Measurements from ENCODE around the gene BABAM2.

The BABAM2 gene

DNA sequence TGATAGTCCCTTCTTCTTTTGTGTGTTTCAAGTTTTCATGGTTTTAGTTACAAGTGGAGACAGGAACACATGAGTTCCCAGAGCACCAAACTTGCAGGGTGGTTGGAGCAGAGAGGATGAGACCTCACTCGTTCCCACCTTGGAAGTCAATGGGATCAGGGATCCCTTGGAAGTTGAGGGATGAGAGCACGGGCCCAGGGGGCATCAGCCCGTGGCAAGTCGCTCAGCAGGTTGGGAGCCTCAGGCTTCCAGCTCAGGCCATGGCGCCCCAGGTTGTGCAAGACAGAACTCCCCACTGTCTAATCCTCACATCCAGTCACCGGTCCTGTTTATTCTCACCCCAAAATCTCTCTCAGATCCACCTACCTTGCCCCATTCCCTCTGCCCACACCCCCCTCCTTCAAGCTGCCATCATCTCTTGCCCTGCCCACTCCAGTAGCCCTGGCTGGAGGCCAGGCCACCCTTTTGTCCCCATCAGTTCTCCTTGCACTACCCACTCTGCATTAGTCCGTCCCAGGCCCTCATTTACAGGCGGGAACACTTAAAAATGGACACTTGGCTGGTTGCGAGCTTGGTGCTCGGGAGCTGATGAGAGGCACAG is 464.5 kb downstream of the BABAM2 start:
- peak; percentile 69 for DNase-seq

DNA sequence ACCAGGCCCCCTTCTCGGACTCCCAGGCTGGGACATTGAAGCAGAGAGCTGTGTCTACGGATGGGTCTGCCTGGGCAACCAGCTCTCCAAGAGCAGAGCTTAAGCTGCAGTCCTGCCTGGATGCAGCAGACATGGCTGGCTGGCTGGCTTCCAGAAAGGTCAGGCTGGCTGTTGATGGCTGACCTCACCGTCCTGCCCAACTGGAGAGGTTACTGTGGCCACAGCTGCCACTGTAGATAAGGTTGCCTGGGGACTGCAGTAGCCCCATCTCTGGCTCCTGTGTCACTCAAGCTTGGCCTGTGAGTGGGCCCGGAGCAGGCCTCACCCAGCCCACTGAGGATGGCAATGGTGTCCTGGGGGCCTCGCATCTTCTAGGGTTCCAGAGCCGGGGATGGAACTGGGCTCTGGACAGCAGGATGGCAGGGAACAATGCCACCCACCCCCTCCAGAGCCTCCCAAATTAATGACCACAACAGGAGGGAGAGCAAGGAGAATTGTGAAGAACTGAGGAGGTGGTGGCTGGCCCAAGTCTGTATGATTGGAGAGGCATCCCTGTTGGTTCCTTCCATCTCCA is 465.1 kb downstream of the BABAM2 start:
- DNase-seq = peak; percentile 97

DNA sequence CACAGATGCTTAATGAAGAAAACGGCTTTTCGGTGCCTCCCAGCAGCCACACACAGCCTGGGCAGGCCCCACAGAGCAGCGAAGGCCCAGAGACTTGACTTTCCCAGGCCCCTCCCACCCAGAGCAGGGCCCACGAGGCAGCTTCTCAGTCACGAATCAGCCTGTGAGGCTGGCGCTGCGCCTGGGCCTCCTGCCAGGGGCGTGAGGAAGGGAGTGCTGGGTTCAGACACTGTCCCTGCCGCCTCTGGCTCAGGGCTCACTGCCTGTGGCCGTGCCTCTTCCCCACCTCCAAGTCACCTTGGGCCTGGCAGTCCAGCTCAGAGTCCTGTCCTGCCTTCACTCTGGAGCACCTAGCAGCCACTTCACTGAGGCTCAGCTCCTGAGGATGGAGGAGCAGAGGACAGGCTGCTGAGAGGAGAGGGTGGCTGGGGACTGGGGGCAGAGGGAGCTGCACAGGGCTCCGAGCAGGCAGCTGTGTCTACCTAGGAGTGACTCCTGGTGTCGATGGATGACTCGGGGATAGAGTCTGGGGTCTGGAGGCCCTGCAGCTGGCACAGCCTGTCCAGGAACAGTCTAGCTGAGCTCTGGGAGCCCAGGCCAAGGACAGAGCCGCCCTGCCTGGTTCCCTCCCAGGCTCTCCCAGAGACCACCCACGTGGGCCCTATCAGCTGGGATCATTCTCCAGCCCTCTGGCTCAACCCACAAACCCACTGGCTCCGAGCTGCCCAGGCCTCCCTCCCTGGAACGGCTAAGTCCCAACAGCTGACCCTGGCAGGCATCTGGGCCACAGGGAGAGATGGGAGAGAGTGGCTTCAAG is 465.8 kb downstream of the BABAM2 start:
- DNase-seq = peak; percentile 96

DNA sequence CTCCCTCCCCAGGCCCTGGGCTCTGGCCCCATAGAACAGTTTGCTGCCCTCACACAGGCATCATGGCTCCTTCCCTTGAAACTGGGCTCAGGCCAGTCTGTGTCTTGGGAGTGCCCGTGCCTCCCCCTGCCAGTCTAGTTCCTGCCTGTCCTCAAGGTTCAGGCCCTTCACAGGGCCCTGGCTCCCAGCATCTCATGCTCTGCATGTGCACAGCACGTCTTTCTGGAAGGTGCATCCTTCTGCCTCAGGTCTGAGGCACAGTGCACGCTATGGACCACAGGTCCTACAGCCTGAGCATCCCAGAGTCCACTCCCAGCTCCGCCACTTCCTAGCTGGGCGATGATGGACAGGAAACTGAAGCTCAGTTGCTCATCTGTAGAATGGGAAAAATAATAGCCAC is 466.5 kb downstream of the BABAM2 start:
- DNase-seq = no peak

DNA sequence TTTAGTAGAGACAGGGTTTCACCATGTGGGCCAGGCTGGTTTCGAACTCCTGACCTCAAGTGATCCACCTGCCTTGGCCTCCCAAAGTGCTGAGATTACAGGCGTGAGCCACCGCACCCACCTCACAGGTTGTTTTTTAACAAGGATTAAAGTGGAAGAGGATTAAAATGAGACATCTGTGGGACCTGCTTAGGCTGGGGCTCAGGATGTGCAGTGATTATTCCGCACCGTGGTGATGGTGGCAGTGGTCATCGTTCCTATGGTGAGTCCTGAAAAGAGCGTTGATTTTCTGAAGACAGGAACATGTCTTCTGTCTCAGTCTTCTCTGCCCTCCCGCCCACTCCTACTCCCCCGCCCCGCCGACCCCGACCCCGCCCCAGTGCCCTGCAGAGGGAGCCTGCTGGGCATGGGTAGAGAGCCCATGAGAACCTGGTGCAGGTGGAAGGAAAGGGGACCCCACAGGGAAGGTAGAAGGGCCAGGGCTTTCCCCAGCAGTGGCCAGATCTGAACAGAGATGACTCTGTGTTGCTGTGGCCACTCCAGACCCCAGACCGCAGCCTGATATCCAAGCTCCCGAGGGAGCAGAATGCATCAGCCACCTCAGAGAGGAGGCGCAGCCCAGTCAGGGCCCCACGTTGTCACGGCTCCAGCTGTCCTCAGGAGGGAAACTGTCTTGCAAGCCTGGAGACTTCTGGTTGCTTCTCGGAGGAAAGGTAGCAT is 467.6 kb downstream of the BABAM2 start:
- no peak for DNase-seq

DNA sequence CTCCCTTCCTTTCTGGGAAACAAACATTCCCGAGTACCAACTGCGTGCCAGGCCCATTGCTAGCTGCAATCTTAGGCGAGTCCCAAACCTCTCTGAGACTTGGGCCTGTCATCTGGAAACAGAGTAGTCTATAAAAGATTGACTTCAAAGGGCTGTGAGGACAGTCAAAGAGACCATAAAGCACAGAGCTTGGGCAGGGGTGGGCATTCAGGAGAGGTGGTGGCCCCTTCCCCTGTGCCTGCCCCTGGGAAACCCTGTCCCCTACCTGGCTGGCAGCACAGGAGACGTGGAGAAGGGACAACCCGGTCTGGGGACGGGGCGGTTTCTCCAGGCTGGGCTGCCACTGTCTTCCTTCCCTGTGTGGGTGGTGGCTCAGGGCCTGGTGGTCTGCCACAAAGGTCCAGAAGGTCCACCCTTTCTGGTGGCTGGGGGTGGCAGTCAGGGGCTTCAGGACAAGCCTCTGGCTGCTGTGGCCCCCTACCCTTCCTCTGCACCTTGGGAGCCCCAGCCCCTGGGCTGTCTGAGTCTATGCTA is 468.2 kb downstream of the BABAM2 start:
- no peak for DNase-seq

DNA sequence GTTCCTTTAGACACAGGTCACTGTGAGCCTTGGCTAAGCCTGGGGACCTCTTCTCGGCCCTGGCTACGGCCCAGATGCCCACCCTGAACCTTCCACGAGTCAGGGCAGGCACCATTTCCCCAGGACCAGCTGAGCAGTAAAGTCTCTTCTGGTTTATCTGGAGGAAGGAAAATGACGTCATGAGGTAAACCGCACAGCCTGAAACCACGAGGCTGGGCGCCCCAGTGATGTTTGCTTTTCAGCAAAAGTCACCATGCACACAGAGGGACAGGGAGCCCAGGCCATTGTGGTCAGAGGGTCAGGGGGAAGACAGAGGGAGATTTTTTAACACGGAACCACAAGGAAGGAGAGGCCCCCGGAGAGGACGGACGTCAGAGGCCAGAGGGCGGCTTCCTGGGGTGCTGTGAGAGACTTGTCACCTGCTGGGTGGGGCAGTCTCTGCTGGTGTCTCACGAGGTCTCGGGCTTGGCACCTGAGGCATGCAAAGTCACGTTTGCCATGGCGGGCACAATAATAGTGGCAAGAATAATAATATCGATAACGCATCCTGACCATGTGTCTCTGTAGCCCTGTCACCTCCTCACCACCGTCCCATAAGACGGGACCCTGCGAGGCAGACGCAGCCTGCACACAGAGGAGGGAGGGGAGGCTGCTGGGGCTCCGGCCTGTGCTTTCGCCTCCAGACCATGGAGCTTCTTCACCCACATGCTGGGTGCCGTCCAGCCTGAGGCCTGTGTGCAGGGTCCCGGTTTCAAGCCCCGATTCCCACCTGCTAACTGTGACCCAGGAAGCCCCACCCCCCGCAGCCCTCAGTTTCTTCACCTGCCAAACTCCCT is 468.9 kb downstream of the BABAM2 start:
- peak; percentile 95 for DNase-seq

DNA sequence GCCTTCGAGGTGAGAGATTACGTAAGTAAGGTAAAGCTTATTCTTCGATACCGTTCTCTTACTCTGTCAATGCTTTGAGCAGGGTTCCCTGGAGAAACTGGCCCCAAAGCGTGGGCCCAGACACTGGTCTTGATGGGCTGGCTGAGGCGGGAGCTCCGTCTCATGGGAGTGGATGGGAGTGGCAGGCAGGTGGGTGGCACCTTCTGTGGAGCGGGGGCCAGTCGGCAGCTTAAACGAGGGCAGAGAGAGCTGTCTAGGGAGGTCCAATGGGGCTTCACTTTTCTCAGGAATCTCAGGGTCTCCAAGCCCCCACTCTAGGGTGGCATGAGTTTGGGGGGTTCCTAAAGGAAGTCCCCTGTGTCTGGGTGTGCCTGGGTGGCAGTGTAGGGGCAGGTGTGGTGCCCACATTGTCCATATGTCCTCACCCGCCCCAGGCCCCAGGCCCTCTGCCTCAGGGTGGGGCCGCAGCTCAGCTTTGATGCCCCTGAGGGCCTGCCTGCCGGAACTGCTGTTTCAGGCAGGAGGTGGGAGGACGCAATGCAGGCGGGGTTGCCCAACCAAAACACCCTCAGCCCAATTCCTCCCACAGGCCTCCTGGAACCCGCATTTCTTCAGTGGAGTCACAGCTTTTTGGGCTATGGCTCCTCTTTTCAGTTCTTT is 469.7 kb downstream of the BABAM2 start:
- peak; percentile 44 for DNase-seq

DNA sequence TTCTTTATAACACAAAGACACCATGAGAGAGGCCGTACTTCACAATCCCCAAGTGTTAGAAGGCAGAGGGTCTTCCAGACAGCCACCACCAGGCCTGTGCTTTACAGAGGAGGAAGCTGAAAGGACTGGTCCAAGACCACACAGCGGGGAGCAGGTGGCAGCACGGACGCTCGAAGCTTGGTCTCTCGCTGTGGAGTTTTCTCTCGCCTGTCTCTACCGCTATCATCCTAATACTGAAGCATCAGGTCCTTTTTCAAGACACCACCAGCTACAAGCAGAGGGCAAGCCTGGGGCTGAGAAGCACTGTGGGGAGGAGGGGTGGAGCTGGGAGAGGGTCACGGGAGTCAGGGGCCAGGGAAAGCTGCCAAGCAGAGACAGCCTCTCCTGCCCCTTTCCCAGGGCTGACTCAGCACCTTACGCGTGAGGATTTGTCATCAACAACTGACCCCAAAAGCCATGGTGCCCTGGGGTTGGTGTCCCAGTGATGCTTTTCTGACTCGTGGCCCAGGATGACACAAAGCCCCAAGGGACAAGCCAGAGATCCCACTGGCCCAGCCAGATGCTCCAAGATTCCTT is 470.3 kb downstream of the BABAM2 start:
- DNase-seq = peak; percentile 40

DNA sequence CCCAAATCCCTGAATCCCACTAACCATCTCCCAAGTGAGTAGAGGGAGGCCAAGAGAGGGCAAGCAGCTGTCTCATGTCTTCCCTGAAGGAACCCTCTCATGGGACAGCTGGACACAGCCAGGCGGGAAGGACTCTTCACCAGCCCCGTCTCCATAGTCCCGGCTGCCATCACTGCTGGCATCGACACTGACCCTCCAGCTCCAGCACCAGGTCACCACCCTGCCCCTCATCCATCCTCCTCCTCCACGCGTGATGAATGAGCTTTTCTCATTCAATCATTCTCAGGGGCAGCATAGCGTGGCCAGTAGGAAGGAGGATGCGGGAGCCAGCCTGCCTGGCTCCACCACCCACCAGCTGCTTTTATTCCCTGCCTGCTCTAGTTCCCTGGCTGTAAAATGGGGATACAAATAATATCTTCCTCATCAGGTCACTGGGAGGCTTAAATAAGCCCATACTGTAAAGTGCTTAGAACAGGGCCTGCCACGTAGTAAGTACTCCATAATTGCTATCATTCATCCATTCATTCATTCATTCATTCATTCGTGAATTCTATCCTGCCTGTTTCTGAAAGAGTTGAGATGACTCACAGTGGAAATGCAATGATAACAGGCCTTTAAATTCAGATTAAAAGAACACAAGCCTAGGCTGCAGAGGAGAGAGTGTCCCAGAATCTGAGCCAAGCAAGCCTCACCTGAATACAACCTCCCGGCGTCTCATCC is 471.6 kb downstream of the BABAM2 start:
- no peak for DNase-seq

DNA sequence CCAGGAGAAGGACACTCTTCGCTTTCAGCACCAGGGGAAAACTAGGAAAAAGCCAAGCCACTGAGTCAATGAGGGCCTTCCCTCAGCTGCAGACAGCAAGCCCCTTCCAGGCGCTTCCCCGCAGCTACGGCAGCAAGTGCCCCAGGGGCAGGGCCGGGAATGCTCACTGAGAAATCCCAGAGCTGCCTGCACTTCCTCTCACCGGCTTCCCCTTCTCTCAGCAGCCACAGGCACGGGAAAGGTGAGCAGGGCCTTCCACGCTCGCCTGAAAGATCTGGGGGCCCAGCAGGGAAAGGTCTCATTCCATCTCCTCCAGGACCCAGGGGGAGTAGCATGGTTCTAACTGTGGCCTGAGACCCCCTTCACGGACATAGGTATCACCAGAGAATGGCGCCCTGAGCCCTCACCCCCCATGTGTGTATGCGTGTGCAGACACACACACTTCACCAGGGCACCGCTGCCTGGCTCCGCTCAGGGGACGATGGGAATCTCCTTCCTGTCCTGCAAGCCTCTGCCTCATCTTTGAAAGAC is 472.5 kb downstream of the BABAM2 start:
- no peak for DNase-seq

DNA sequence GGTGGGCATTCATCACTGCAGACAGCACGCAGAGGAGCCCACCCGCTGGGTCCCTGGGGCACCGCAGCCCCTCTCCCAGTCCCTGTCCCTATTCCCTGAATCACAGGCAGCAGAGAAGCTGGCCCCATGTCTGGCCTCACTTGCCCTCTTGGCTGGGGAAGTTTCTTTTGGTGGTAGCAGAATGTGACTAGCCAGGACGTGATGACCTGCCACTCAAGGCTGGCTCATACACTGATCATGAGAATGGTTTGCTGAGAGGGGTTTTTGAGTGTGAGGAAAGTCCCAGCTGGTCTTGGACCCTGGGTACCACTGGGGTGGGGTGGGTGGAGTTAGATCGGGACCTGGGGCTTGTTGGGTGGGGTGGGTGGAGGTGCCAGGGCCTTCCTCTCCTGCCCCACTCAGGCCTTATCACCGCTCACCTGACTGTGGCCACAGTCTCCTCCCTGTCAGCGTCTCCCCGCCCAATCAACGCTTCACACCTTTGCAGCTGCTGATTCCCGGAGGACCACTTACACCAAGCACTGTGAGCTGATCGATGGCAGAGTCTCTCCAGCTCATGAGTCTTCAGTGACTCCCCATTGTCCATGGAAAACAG is 473.3 kb downstream of the BABAM2 start:
- DNase-seq = peak; percentile 31

DNA sequence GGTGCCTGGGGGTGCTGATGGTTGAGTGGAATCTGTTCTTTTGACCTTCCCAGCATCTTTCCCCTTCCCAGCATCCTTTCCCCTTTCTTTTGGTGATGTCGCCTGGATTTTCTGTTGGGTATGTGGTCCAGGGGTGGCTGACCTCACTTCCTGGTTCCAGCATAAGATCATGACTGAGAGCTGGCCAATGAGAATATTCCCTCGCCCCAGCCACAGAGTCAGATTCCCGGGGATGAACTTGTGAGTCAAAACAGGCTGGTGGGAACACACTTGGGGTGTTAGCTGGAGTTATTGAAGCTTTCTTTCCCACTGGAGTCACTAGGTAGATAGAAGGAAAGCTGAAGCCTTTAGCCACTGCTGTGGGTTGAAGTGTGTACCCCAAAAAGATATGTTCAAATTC is 474.1 kb downstream of the BABAM2 start:
- no peak for DNase-seq

DNA sequence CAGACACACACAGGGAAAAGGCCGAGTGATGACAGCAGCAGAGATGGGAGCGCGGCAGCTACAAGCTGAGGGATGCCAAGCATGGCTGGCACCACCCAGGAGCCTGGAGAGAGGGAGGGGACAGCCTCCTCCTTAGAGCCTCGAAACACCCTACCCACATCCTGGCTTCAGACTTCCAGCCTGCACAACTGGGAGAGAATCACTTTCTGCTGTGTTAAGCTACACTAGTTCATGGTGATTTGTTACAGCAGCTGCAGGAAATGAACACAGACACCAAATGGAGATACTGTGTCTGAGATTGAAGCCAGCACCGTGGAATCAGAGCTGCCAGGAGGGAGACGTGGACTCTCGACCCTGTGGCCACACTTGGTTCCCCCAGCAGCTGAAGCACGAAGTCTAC is 474.6 kb downstream of the BABAM2 start:
- no peak for DNase-seq

DNA sequence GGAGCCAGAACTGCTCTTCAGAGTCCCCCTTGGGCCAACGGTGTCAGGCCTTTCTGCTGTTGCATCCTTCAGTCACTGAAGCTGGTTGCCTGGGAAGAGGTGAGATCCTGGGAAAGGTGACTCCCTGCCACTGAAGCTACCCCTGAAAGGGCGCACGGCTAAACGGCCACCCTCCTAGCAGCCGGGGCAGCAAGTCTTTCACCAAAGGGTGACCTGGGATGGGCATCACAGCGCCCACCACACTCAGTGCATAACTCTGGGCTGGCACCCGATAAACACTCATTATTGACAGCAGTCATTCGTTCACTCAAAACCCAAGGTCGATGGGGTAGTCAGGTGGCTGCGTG is 475.6 kb downstream of the BABAM2 start:
- DNase-seq = no peak

DNA sequence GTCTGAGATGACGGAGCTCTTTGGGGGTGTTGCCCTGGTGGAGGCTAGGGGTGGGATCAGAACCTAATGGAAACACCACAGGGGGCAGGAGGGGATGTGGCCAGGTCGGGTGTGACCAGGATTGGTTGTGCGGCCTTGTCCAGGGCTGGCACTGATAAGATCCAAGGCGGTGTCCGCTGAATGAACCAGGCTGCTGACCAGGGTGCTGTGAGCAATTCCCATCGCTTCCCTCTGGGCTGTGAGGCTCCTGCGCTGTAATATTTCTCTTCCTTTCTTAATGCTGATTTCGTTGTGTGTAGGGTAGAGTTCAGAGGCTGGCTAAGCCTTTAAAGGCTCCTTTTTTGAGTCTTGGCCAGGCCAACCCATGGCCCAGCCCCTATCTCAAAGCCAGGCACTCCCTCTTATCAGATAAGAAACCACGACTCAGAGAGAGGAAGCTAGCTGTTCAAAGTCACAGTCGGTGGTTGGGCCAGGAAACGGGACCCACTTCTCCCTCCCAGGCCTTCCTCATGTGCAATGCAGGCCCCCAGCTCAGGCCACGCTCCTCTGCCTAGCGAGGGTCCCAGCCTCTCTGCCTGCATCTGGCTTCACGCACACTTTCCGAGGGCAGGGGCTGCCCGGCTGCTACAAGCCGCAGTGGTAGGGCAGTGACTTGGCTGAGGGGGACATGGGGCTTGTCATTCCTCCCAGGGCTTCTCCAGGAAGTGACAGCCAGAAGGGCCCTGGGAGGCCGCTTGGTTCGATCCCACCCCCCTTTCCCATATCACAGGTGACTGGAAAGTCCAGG is 476.2 kb downstream of the BABAM2 start:
- peak; percentile 98 for DNase-seq

DNA sequence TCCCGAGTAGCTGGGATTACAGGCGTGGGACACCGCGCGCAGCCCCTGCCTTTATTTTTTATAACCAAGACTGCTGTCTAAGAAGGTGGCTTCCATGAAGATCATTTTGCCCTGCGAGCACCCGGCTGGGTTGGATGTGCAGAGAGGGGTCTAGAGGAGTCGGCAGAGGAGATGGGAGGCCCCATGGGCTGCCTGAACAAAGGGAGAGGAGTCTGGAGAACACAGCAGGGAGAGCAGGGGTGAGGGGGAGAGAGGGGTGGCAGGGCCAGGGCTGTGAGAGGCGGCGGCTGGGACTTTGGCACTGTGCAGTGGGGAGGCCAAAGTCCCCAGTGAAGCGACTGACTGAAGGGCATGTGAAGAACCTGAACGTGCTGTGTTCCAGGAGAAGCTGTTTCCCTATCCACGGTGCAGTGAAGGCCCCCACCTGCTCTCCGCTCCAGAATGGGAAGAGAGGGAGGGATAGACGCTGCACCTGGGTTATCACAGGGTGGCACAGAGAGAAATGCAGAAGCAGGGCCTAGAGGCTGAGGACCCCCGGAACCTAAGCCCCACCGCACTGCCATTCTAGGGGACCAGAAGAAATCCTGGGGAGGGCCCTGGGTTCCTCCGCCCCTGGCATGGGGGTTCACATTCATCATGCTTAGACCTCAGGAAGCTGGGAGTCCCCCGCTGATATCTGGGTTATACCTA is 477.3 kb downstream of the BABAM2 start:
- DNase-seq = peak; percentile 36

DNA sequence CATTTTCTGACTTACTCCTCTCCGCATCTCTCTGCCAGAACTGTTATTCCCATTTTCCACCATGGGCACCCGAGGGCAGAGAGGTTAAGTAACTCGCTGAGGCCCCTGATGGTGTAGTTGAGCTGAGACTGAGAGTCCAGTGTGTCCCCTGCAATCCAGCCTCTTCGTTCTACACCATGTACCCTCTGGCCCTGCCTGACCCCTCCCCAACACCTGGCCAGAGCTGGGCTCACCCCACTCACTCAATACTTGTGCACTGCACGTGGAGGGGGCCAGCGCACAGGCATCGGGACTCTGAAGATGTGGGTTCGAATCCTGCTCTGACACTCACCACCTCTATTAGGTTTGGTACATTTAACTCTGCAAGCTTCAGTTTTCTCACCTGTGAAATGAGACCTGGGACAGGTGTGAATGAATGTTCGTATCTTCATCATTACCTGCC is 477.8 kb downstream of the BABAM2 start:
- DNase-seq = no peak

DNA sequence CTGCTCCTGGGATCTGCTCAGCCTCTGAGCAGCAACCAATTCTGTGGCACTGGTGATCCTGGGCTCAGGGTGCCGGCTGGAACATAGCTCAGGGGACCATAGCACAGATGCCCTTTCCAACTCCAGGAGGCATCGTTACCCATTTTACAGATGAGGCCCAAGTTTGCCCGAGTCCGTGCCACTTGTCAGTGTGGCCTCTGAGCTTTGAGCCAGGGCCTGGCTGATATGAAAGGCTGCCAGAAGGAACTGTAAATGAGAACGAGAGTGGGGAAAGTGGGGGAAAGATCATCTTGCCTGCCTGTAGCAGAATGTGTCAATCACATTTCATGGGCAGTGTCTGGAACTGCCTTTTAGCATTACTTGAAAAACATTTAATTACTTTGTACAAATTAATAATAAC is 478.8 kb downstream of the BABAM2 start:
- DNase-seq = no peak

Measured in hematopoietic multipotent progenitor cell treated with erythropoietin and hydrocortisone succinate and interleukin-3 and kit ligand, for 6 days (in vitro differentiated cells).